HG02759 (cell line): Measurements from ENCODE around the gene RNF32.

Experiments used
- ATAC-seq: cut with Tn5 transposase; IDR thresholded peaks from one replicate; pipeline ENCODE4 v1.9.1; 2021; ENCODE audit warnings: mild to moderate bottlenecking, moderate library complexity; ENCODE audit not compliant: unreplicated experiment

RNF32 gene

DNA sequence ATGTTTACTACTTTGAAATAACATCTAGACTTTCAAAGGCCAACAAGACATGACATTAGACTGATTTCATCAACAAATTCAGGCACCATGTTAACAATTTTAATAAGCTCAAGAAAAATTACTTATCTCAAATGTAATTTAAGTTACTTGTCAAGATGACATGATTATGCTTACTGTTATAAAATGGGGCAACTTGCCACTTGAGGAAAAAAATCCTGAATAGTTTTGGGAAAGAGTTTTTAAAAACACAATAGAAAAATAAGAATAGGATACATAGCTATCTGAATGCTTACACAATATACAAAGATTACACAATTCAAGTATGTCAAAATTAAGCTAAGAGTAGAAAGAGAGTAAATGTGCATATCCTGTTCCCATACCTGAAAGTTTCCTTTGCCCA lies 85.4 kb downstream of the RNF32 start:
- no peak for ATAC-seq
